Measurements from ENCODE around the gene SNCAIP.
A peak's percentile ranks its signal among the peaks of the same experiment; 100 is the strongest.

Gene SNCAIP

GRCh38 chr5:122306461-122306860 lies 5.6 kb upstream of the SNCAIP start:
- Histone ChIP-seq H3K4me1 (ENCODE audit: control insufficient read depth in 2 of 2, insufficient read depth in 1 of 2, low read depth in 1 of 2, low read length in 2 of 2) (peaks cover 0 to 1% of the 10 kb centered on the region in 2 donors), H3K9ac (ENCODE audit: low read depth, low read length, poor library complexity) (no peak overlapping the region), H3K27me3 (ENCODE audit: control insufficient read depth in 3 of 3, insufficient read depth in 3 of 3, low read depth in 1 of 3, low read length in 3 of 3) (peaks cover 0 to 22% (median 3%) of the 10 kb centered on the region in 3 experiments), H4K91ac (ENCODE audit: low read depth, low read length, poor library complexity) (no peak overlapping the region), H3K23ac (ENCODE audit: low read depth, low read length, poor library complexity) (no peak overlapping the region), H3K36me3 (replicated peaks in 1 of 2; ENCODE audit: control insufficient read depth in 2 of 2, insufficient read depth in 2 of 2, low read length in 2 of 2) (no peaks in the 10 kb centered on the region), H3K27ac (replicated peaks; ENCODE audit: low read length) (no peak overlapping the region), H2BK12ac (ENCODE audit: low read length) (no peak overlapping the region), H3K18ac (ENCODE audit: low read length) (no peak overlapping the region), H3K79me1 (ENCODE audit: low read depth, low read length) (no peaks in the 10 kb centered on the region), H3K4me3 (ENCODE audit: low read length in 2 of 2) (no peak overlapping the region), H3K4me2 (ENCODE audit: insufficient read depth, low read length, poor library complexity, severe bottlenecking) (no peak overlapping the region), H2AK5ac (ENCODE audit: low read depth, low read length) (no peak overlapping the region), H3K9me3 (replicated peaks in 1 of 2; ENCODE audit: control insufficient read depth in 2 of 2, insufficient read depth in 1 of 2, low read depth in 1 of 2, low read length in 2 of 2) (no peaks in the 10 kb centered on the region), H3K4ac (ENCODE audit: low read length) (no peak overlapping the region), H2BK5ac (ENCODE audit: low read length) (no peak overlapping the region), H3K14ac (ENCODE audit: low read length) (no peak overlapping the region), H2BK120ac (ENCODE audit: low read depth, low read length) (no peak overlapping the region), H2AFZ (ENCODE audit: low read length) (no peak overlapping the region), H2BK15ac (ENCODE audit: low read length) (no peak overlapping the region), H4K8ac (ENCODE audit: low read depth, low read length) (no peak overlapping the region)
- DNase-seq (ENCODE audit: low spot score): no peak
- WGBS, 2 donors (ENCODE audit: extremely low coverage in 2 of 2, insufficient read length in 2 of 2, insufficient replicate concordance in 1 of 2): no CpG with 5 or more reads among the region's 2 CpGs

DNA sequence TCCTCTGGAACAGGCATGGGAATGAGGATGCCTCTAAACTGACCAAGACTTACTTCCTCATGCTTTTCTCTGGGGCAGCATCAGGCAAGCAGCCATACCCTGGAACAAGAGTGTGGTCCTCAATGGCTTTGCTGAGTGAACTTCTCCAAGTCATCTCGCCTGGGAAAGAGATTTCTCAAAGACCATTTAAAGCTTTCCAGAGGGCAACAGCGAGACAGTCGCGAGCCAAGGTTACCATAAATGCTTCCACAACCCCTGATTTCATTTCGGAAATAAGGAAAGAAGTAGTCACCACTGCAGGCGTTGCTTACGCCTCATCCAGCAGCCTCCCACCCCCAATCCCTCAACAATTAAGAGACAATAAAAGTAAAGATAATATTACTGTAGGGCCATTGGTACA lies 1.1 kb upstream of the SNCAIP start:
- no peak overlapping the region for H3K14ac ChIP-seq (ENCODE audit: low read length)
- H2BK120ac ChIP-seq (ENCODE audit: low read depth, low read length): no peak overlapping the region
- H3K9me3 ChIP-seq (replicated peaks in 1 of 2; ENCODE audit: control insufficient read depth in 2 of 2, insufficient read depth in 1 of 2, low read depth in 1 of 2, low read length in 2 of 2): no peaks in the 10 kb centered on the region
- no peak overlapping the region for H4K91ac ChIP-seq (ENCODE audit: low read depth, low read length, poor library complexity)
- no peak overlapping the region for H3K9ac ChIP-seq (ENCODE audit: low read depth, low read length, poor library complexity)
- H4K8ac ChIP-seq (ENCODE audit: low read depth, low read length): no peak overlapping the region
- no peak overlapping the region for H3K4me3 ChIP-seq (ENCODE audit: low read length in 2 of 2)
- DNase-seq (ENCODE audit: low spot score): no peak
- H2BK12ac ChIP-seq (ENCODE audit: low read length): no peak overlapping the region
- H3K23ac ChIP-seq (ENCODE audit: low read depth, low read length, poor library complexity): no peak overlapping the region
- no peak overlapping the region for H2BK5ac ChIP-seq (ENCODE audit: low read length)
- peaks cover 0 to 3% of the 10 kb centered on the region in 2 donors for H3K4me1 ChIP-seq (ENCODE audit: control insufficient read depth in 2 of 2, insufficient read depth in 1 of 2, low read depth in 1 of 2, low read length in 2 of 2)
- H3K36me3 ChIP-seq (replicated peaks in 1 of 2; ENCODE audit: control insufficient read depth in 2 of 2, insufficient read depth in 2 of 2, low read length in 2 of 2): no peaks in the 10 kb centered on the region
- H3K27ac ChIP-seq (replicated peaks; ENCODE audit: low read length): no peak overlapping the region
- H3K27me3 ChIP-seq (ENCODE audit: control insufficient read depth in 3 of 3, insufficient read depth in 3 of 3, low read depth in 1 of 3, low read length in 3 of 3): peaks cover 0 to 50% (median 8%) of the 10 kb centered on the region in 3 experiments
- no peak overlapping the region for H2AK5ac ChIP-seq (ENCODE audit: low read depth, low read length)
- no peak overlapping the region for H2BK15ac ChIP-seq (ENCODE audit: low read length)
- no peak overlapping the region for H3K4ac ChIP-seq (ENCODE audit: low read length)
- no peaks in the 10 kb centered on the region for H3K79me1 ChIP-seq (ENCODE audit: low read depth, low read length)
- no CpG with 5 or more reads among the region's 7 CpGs for WGBS, 2 donors (ENCODE audit: extremely low coverage in 2 of 2, insufficient read length in 2 of 2, insufficient replicate concordance in 1 of 2)
- H3K18ac ChIP-seq (ENCODE audit: low read length): no peak overlapping the region
- peak overlapping the region; percentile 95 for H3K4me2 ChIP-seq (ENCODE audit: insufficient read depth, low read length, poor library complexity, severe bottlenecking)
- H2AFZ ChIP-seq (ENCODE audit: low read length): no peak overlapping the region

DNA sequence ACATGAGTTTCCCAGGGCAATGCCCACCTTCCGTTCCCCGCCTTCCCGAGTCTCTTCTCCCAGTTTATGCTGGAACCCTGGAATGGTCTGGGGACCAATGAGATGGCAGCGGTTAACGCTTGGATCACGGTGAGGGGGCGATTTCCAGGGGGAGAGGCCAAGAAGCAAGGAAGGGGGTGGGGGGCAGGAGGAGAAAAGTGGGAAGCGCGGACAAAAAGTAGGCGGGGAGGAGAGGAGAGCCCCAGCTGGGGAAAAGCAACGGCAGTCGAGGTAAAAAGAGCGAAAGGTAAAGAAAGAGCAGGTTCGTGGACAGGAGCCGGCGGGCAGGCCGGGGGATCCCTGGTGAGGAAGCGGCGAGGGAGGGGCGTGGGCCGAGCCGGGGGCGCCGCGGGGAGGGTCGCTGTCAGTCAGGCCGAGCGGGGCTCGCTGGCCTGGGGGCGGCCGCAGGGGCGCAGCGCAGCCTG lies 508 bp upstream of the SNCAIP start:
- H3K27me3 ChIP-seq (ENCODE audit: control insufficient read depth in 3 of 3, insufficient read depth in 3 of 3, low read depth in 1 of 3, low read length in 3 of 3): peaks cover 0 to 52% (median 8%) of the 10 kb centered on the region in 3 experiments
- H3K4me2 ChIP-seq (ENCODE audit: insufficient read depth, low read length, poor library complexity, severe bottlenecking): peak overlapping the region; percentile 95
- no peak overlapping the region for H2BK5ac ChIP-seq (ENCODE audit: low read length)
- no CpG with 5 or more reads among the region's 33 CpGs for WGBS, 2 donors (ENCODE audit: extremely low coverage in 2 of 2, insufficient read length in 2 of 2, insufficient replicate concordance in 1 of 2)
- H2BK120ac ChIP-seq (ENCODE audit: low read depth, low read length): peak overlapping the region; percentile 36
- H3K79me1 ChIP-seq (ENCODE audit: low read depth, low read length): no peaks in the 10 kb centered on the region
- H2BK12ac ChIP-seq (ENCODE audit: low read length): no peak overlapping the region
- H3K4me1 ChIP-seq (ENCODE audit: control insufficient read depth in 2 of 2, insufficient read depth in 1 of 2, low read depth in 1 of 2, low read length in 2 of 2): peaks cover 0 to 3% of the 10 kb centered on the region in 2 donors
- no peak overlapping the region for H4K8ac ChIP-seq (ENCODE audit: low read depth, low read length)
- no peaks in the 10 kb centered on the region for H3K9me3 ChIP-seq (replicated peaks in 1 of 2; ENCODE audit: control insufficient read depth in 2 of 2, insufficient read depth in 1 of 2, low read depth in 1 of 2, low read length in 2 of 2)
- H3K9ac ChIP-seq (ENCODE audit: low read depth, low read length, poor library complexity): peak overlapping the region; percentile 47
- peak overlapping the region; percentile 54 to 91 for H3K4me3 ChIP-seq (ENCODE audit: low read length in 2 of 2)
- H2BK15ac ChIP-seq (ENCODE audit: low read length): no peak overlapping the region
- H3K36me3 ChIP-seq (replicated peaks in 1 of 2; ENCODE audit: control insufficient read depth in 2 of 2, insufficient read depth in 2 of 2, low read length in 2 of 2): no peaks in the 10 kb centered on the region
- peak overlapping the region; percentile 94 for H3K18ac ChIP-seq (ENCODE audit: low read length)
- H3K4ac ChIP-seq (ENCODE audit: low read length): no peak overlapping the region
- peak overlapping the region; percentile 78 for H3K14ac ChIP-seq (ENCODE audit: low read length)
- H2AFZ ChIP-seq (ENCODE audit: low read length): peak overlapping the region; percentile 94
- peak; percentile 23 for DNase-seq (ENCODE audit: low spot score)
- H4K91ac ChIP-seq (ENCODE audit: low read depth, low read length, poor library complexity): no peak overlapping the region
- peak overlapping the region; percentile 23 for H3K23ac ChIP-seq (ENCODE audit: low read depth, low read length, poor library complexity)
- no peak overlapping the region for H2AK5ac ChIP-seq (ENCODE audit: low read depth, low read length)
- no peak overlapping the region for H3K27ac ChIP-seq (replicated peaks; ENCODE audit: low read length)

DNA sequence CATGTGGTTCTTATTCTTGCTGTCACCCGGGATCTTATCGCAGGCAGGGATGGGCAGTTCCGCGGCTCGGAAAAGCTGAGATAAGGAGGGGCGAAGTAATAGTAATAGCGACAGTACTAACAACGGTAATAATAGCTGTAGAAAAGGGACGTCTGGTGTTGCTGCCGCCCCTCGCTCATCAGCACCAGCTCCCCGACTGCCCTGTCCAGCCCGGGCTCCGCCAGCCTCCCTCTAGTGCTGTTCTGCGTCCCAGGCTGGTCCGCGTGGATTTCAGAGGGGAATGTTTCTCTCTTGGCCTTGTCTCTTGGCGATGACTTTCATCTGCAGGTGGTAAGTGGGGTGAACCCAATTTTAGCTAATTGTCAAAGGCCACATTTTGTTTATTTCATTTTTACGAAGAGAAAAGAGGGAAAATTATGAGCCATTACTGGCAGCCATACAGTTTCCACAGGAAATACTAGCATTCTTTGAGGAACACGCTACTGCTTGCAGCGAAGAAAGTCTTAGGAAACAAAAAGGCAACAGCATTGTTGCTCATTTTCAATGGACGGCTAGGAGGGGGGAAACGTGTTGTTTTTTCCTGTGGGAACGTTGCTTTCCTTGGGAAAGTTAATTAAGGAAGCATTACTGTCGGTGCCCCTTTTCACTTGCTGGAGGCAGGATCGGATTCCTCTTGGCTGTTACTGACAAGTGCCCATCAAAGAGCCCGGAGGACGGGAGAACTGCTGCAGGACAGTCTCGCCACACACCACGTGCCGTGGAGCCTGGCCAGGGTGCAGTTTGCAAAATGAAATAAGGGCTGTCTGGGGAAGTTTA lies 762 bp downstream of the SNCAIP start:
- H2BK12ac ChIP-seq (ENCODE audit: low read length): no peak overlapping the region
- H2BK5ac ChIP-seq (ENCODE audit: low read length): peak overlapping the region; percentile 67
- no peak overlapping the region for H2BK120ac ChIP-seq (ENCODE audit: low read depth, low read length)
- H3K4ac ChIP-seq (ENCODE audit: low read length): no peak overlapping the region
- no peaks in the 10 kb centered on the region for H3K9me3 ChIP-seq (replicated peaks in 1 of 2; ENCODE audit: control insufficient read depth in 2 of 2, insufficient read depth in 1 of 2, low read depth in 1 of 2, low read length in 2 of 2)
- no peaks in the 10 kb centered on the region for H3K36me3 ChIP-seq (replicated peaks in 1 of 2; ENCODE audit: control insufficient read depth in 2 of 2, insufficient read depth in 2 of 2, low read length in 2 of 2)
- H2AFZ ChIP-seq (ENCODE audit: low read length): peak overlapping the region; percentile 98
- no peak overlapping the region for H3K14ac ChIP-seq (ENCODE audit: low read length)
- H3K9ac ChIP-seq (ENCODE audit: low read depth, low read length, poor library complexity): no peak overlapping the region
- peaks cover 0 to 54% (median 8%) of the 10 kb centered on the region in 3 experiments for H3K27me3 ChIP-seq (ENCODE audit: control insufficient read depth in 3 of 3, insufficient read depth in 3 of 3, low read depth in 1 of 3, low read length in 3 of 3)
- peak overlapping the region; percentile 95 for H3K4me2 ChIP-seq (ENCODE audit: insufficient read depth, low read length, poor library complexity, severe bottlenecking)
- DNase-seq (ENCODE audit: low spot score): peak; percentile 30
- H2BK15ac ChIP-seq (ENCODE audit: low read length): no peak overlapping the region
- H3K27ac ChIP-seq (replicated peaks; ENCODE audit: low read length): no peak overlapping the region
- peak overlapping the region; percentile 93 for H3K18ac ChIP-seq (ENCODE audit: low read length)
- no CpG with 5 or more reads among the region's 31 CpGs for WGBS, 2 donors (ENCODE audit: extremely low coverage in 2 of 2, insufficient read length in 2 of 2, insufficient replicate concordance in 1 of 2)
- H2AK5ac ChIP-seq (ENCODE audit: low read depth, low read length): peak overlapping the region; percentile 39
- H3K4me1 ChIP-seq (ENCODE audit: control insufficient read depth in 2 of 2, insufficient read depth in 1 of 2, low read depth in 1 of 2, low read length in 2 of 2): peaks cover 0 to 3% of the 10 kb centered on the region in 2 donors
- H4K8ac ChIP-seq (ENCODE audit: low read depth, low read length): no peak overlapping the region
- no peak overlapping the region for H3K23ac ChIP-seq (ENCODE audit: low read depth, low read length, poor library complexity)
- H3K4me3 ChIP-seq (ENCODE audit: low read length in 2 of 2): peak overlapping the region; percentile 54 to 91
- H4K91ac ChIP-seq (ENCODE audit: low read depth, low read length, poor library complexity): no peak overlapping the region
- no peaks in the 10 kb centered on the region for H3K79me1 ChIP-seq (ENCODE audit: low read depth, low read length)
